ENCODE results near the gene CLNK.
"Not testable (repeated sequence)": the region's sequence is repeated elsewhere in the genome, so short reads cannot be mapped to it uniquely, and the experiment has no call there.

Gene CLNK

DNA sequence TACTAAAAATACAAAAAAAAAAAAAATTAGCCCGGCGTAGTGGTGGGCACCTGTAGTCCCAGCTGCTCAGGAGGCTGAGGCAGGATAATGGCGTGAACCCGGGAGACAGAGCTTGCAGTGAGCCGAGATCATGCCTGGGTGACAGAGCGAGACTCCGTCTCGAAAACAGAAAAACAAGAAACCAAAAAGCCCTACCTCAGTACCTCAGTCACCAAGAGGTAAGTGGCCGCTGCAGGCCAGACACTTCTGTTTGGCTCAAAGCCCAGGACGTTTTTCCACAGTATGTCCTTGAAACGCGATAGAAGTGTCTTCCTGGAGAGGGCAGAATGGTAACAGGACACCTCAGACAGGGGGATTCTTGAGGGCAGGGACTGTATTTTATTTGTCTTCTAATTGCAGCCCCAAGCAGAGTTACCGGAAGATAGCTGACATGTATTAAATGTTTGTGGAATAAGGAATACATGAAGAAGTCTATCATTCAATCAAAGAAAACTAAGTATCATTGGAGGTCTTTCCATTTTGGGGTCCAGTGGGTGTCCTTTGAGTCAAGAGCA is 63.6 kb downstream of the CLNK start:
- no peaks in the 10 kb centered on the region for H3K9me3 ChIP-seq

DNA sequence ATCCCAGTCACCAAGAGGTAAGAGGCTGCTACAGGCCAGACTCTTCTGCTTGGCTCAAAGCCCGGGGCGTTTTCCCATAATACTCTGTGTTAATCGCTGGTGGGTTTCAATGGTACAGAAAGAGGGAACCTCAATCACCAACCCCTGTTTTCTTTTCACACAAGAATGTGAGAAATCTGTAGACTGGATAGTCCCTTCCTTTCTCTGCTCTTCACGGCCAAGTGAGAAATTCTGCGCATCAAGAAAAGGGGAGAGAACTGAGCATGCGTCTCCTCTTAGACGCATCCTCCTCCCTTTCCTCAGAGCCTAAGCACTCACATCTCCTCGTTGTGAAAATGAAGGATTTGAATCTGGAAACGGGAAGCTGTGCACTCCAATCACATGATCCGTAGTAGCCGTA is 64.7 kb downstream of the CLNK start:
- H3K27ac ChIP-seq: no peak overlapping the region
- no peak overlapping the region for H3K9ac ChIP-seq
- no peaks in the 10 kb centered on the region for H3K36me3 ChIP-seq
- H3K9me3 ChIP-seq: no peaks in the 10 kb centered on the region
- H3K4me1 ChIP-seq: no peaks in the 10 kb centered on the region
- no peak overlapping the region for H3K4me2 ChIP-seq
- no peaks in the 10 kb centered on the region for H4K20me1 ChIP-seq
- no peaks in the 10 kb centered on the region for H3K27me3 ChIP-seq
- TF ChIP-seq Cebpa-rat (IDR thresholded peaks at IDR 0.05): no peak
- no peak overlapping the region for H3K4me3 ChIP-seq

More for the DNA sequence above, 63.6 kb downstream of the CLNK start:
- Histone ChIP-seq H3K4me2 (no peak overlapping the region), H3K27ac (no peak overlapping the region), H3K4me1 (no peaks in the 10 kb centered on the region), H3K36me3 (no peaks in the 10 kb centered on the region), H3K27me3 (no peaks in the 10 kb centered on the region), H3K9ac (no peak overlapping the region), H4K20me1 (no peaks in the 10 kb centered on the region), H3K4me3 (no peak overlapping the region)
- no peak for TF ChIP-seq Cebpa-rat (IDR thresholded peaks at IDR 0.05)

DNA sequence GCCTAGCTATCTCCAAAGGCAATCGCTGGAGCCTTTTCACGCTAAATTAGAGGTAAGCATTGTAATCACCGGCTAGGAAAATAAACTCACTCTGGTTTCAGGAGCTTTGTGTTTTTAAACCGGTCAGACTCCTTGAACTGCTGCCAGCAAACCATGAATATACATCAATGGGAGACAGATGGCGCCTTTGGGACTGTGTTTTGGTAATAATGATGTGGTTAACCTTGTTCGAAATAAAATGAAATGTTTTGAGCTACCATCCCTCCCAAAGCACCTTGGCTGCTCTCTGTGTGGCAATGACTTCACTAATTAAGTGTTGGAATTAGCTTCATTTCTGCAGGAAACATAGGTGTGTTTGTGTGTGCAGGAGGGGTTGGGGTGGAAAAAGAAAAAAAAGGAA is 65.3 kb downstream of the CLNK start:
- no peak overlapping the region for H3K27ac ChIP-seq

DNA sequence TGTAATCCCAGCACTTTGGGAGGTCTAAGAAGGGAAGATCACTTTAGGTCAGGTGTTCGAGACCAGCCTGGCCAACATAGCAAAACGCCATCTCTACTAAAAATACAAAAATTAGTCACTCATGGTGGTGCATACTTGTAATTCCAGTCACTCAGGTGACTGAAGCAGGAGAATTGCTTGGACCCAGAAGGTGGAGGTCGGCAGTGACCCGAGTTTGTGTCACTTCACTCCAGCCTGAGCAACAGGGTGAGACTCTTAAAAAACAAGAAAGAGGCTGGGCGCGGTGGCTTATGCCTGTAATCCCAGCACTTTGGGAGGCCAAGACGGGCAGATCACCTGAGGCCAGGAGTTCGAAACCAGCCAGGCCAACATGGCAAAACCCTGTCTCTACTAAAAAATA is 69.6 kb downstream of the CLNK start:
- not testable (repeated sequence) for H3K4me2 ChIP-seq, H3K27ac ChIP-seq, H3K4me1 ChIP-seq, H3K9me3 ChIP-seq, H4K20me1 ChIP-seq, H3K36me3 ChIP-seq, H3K9ac ChIP-seq, H3K27me3 ChIP-seq, H3K4me3 ChIP-seq

More for the DNA sequence above, 65.3 kb downstream of the CLNK start:
- H3K4me1 ChIP-seq: no peaks in the 10 kb centered on the region
- no peaks in the 10 kb centered on the region for H3K36me3 ChIP-seq
- H3K9me3 ChIP-seq: no peaks in the 10 kb centered on the region
- H3K4me2 ChIP-seq: no peak overlapping the region
- H3K9ac ChIP-seq: no peak overlapping the region
- H3K4me3 ChIP-seq: no peak overlapping the region
- H3K27me3 ChIP-seq: no peaks in the 10 kb centered on the region
- no peaks in the 10 kb centered on the region for H4K20me1 ChIP-seq
- no peak for TF ChIP-seq Cebpa-rat (IDR thresholded peaks at IDR 0.05)

DNA sequence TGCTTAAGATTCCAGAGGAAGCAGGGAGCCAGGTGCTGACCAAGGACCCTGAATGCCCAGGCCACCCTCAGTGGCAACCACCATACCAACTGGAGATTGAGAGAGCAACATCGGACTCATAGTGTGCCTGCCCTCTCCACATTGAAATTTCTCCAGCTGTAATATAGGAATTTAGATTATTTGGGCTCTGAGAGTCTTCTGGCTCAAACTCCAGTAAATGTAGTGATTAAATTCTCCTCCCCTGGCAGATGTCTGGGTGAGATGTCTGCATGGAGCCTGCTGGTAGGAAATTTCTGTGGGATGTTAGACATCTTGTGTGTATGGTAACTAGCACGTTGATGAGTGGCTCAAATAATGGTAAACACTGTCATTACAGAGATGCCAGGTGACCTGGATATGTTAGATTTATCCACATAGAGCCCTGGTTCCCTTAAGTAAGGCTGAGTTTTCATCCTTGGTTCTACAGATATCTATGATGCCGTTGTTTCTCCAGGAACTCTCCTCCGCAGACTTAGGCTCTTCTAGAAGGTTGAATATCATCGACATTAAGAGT is 70.6 kb downstream of the CLNK start:
- Histone ChIP-seq H3K4me1 (0 out of 2 replicates have a peak, but pooled peaks cover 4% of the 10 kb centered on the region), H3K27ac (no peak overlapping the region), H3K4me3 (no peak overlapping the region), H3K9me3 (no peaks in the 10 kb centered on the region), H3K4me2 (no peak overlapping the region), H4K20me1 (no peaks in the 10 kb centered on the region), H3K27me3 (no peaks in the 10 kb centered on the region), H3K9ac (no peak overlapping the region), H3K36me3 (no peaks in the 10 kb centered on the region)
- TF ChIP-seq Cebpa-rat (IDR thresholded peaks at IDR 0.05): no peak

DNA sequence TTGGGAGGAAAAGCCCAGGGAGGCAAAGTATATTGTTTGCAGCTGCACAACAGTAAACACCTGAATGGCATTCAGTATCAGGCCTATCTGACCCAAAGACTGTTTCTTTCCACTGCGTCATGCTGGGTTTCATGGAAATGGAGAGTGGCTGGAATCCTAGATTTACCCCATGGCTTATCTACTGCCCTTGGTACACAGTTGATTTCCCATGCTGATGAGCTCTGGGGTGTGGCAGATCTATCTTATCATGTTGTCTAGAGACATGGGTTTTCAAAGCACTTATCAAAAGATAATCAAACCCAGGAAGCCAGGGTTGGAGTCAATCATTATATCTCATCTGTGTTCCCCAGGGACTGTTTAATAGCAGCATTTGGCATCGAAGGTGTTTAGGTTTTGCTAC is 72.1 kb downstream of the CLNK start:
- no peaks in the 10 kb centered on the region for H4K20me1 ChIP-seq
- no peak for TF ChIP-seq Cebpa-rat (IDR thresholded peaks at IDR 0.05)
- no peak overlapping the region for H3K4me2 ChIP-seq
- no peaks in the 10 kb centered on the region for H3K36me3 ChIP-seq
- H3K9me3 ChIP-seq: no peaks in the 10 kb centered on the region
- H3K27ac ChIP-seq: no peak overlapping the region
- H3K4me1 ChIP-seq: 0 out of 2 replicates have a peak, but pooled peaks cover 4% of the 10 kb centered on the region
- H3K27me3 ChIP-seq: no peaks in the 10 kb centered on the region
- H3K4me3 ChIP-seq: no peak overlapping the region
- no peak overlapping the region for H3K9ac ChIP-seq

DNA sequence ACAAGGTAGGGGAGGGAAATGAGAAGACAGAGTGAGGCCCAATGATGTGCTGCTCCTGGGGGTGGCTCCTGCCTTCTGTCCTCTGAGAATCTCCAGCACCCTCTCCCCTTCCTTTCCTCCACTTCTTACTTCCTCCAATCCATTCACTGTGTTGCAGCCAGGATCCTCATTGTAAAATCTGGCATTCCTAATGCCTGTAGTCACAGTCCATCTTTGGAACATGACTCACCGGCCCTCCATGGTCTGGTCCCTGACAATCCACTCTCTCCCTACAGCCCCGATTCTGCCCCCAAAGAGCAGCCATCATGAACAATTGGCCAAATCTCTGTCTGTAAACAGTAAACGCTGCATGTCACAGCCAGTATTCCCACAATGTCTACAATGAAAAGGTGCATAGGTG is 72.9 kb downstream of the CLNK start:
- H3K4me1 ChIP-seq: 0 out of 2 replicates have a peak, but pooled peaks cover 4% of the 10 kb centered on the region
- H3K36me3 ChIP-seq: no peaks in the 10 kb centered on the region
- no peak overlapping the region for H3K9ac ChIP-seq
- no peak overlapping the region for H3K4me2 ChIP-seq
- H4K20me1 ChIP-seq: no peaks in the 10 kb centered on the region
- H3K9me3 ChIP-seq: no peaks in the 10 kb centered on the region
- no peak overlapping the region for H3K4me3 ChIP-seq
- no peak for TF ChIP-seq Cebpa-rat (IDR thresholded peaks at IDR 0.05)
- H3K27me3 ChIP-seq: no peaks in the 10 kb centered on the region
- no peak overlapping the region for H3K27ac ChIP-seq

DNA sequence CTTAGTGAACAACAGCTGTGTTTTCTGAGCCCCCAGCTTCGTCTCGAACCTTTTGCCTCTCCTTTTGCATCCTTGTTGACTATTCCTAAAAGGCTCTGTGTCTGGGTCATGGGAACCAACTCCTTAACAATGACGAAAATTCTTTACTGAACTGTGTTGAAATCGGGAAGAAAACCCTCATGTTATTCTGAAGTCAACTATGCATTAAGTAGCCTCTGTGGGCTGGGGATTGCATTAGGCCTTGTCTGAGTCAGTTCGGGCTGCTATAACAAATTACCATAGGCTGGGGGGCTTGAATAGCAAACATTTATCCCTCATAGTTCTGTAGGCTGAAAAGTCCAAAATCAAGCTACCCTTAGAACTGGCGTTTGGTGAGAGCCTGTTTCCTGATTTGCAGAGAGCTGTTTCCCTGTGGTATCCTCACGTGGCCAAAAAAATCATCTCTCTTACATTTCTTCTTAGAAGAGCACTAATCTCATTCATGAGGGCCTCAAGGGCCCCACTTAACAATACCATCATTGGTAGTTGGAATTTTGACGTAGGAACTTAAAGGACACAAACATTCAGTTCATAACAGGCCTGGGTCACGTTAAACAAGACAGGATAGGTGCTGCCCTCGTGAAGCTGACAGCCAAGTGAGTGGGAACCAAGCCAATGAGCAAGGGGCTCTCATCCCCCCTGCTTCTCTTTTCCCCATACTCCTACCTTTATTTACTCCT is 75.9 kb downstream of the CLNK start:
- no peaks in the 10 kb centered on the region for H4K20me1 ChIP-seq
- no peaks in the 10 kb centered on the region for H3K36me3 ChIP-seq
- H3K27me3 ChIP-seq: no peaks in the 10 kb centered on the region
- H3K4me2 ChIP-seq: no peak overlapping the region
- no peak overlapping the region for H3K9ac ChIP-seq
- 0 out of 2 replicates have a peak, but pooled peaks cover 4% of the 10 kb centered on the region for H3K4me1 ChIP-seq
- no peak for TF ChIP-seq Cebpa-rat (IDR thresholded peaks at IDR 0.05)
- H3K27ac ChIP-seq: no peak overlapping the region
- no peak overlapping the region for H3K4me3 ChIP-seq
- H3K9me3 ChIP-seq: no peaks in the 10 kb centered on the region

DNA sequence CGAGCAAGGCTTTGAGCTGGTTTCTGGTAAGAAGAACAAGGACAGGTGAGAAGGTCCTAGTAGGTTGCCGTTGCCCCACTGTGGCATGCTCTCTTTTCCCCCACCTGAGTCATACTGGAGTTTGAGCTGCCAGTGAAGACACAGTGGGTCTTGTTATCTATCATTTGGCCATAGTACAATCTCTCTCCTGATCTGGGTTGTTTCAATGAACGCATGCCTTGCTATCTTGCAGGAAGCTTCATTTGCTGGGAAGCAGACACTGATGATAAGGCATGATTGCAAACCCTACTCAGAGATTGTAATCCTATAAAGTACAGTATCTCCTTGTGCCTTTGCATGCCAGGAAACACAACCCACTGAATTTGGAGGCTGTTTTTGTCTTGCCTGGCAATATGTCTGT is 77.4 kb downstream of the CLNK start:
- TF ChIP-seq Cebpa-rat (IDR thresholded peaks at IDR 0.05): no peak
- no peak overlapping the region for H3K27ac ChIP-seq
- H4K20me1 ChIP-seq: no peaks in the 10 kb centered on the region
- no peaks in the 10 kb centered on the region for H3K36me3 ChIP-seq
- no peak overlapping the region for H3K9ac ChIP-seq
- H3K27me3 ChIP-seq: no peaks in the 10 kb centered on the region
- no peak overlapping the region for H3K4me2 ChIP-seq
- 0 out of 2 replicates have a peak, but pooled peaks cover 4% of the 10 kb centered on the region for H3K4me1 ChIP-seq
- H3K9me3 ChIP-seq: no peaks in the 10 kb centered on the region
- no peak overlapping the region for H3K4me3 ChIP-seq

DNA sequence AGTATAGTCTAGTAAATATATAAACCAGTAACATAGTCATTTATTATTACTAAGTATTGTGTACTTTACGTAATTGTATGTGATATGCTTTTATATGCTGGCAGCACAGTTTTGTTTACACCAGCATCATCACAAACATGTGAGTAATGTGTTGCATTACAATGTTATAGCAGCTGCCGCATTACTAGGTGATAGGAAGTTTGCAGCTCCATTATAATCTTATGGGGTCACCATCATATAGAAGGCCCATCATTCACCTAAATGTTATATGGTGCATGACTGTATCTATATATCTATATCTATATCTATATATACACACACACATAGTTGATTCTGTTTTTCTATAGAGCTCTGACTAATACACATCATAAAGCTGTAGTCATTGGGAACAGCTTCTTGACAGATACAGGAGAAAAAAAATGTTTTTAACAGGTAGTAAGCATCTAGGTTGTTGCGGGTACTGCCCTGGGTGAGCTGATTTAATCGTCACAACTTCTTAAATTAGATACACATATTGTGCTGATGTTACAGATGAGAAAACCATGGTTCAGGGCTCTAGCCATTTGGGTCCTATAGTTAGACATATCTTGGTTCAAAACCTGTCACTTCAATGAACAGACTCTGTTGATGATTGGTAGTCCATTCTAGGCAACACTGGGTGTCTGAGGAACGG is 77.9 kb downstream of the CLNK start:
- Histone ChIP-seq H3K9ac (no peak overlapping the region), H3K4me1 (0 out of 2 replicates have a peak, but pooled peaks cover 4% of the 10 kb centered on the region), H3K9me3 (no peaks in the 10 kb centered on the region), H3K4me3 (no peak overlapping the region), H4K20me1 (no peaks in the 10 kb centered on the region), H3K27ac (no peak overlapping the region), H3K36me3 (no peaks in the 10 kb centered on the region), H3K27me3 (no peaks in the 10 kb centered on the region), H3K4me2 (no peak overlapping the region)
- TF ChIP-seq Cebpa-rat (IDR thresholded peaks at IDR 0.05): no peak
